MCF 10A (cell line): Measurements from ENCODE around the gene CCDC34. TPM values are rescaled to one million over a fixed set of nuclear protein-coding genes. Genes with fewer than 3 reads are reported as not detected.

ENCODE experiments used
- BruUV-seq: library from RNA; stranded (reverse); fragments of 400-500 nt; replicated peaks from 2 replicates; lab custom pipeline; 2021; lab: Mats Ljungman, UMichigan
- CTCF ChIA-PET: fragments of 300-600 bp; sonication (Branson Sonifier 250); formaldehyde crosslinking; extraction: SDS; loops from one replicate; lab custom pipeline; 2021; ENCODE audit warnings: antibody characterized with exemption, inconsistent platforms; lab: Yijun Ruan, JAX
- POLR2A ChIA-PET: fragments of 300-600, 350-650 bp; sonication (Branson Sonifier 250); formaldehyde crosslinking; extraction: SDS; loops from one replicate; lab custom pipeline; 2020; ENCODE audit warnings: antibody characterized with exemption, inconsistent platforms; lab: Yijun Ruan, JAX
- DNase-seq: peaks from one replicate; pipeline ENCODE4 v3.0.0-alpha.2; 2018; ENCODE audit not compliant: unreplicated experiment
- H3K27ac Mint-ChIP-seq: one replicate; pipeline ENCODE4 v1.8.0; 2022; ENCODE audit warnings: mild to moderate bottlenecking, low read depth, mixed read lengths; ENCODE audit not compliant: unreplicated experiment
- H3K27me3 Mint-ChIP-seq: one replicate; pipeline ENCODE4 v1.8.0; 2022; ENCODE audit warnings: mixed read lengths; ENCODE audit not compliant: insufficient read depth, unreplicated experiment
- H3K36me3 Mint-ChIP-seq: one replicate; pipeline ENCODE4 v1.8.0; 2022; ENCODE audit warnings: mild to moderate bottlenecking, moderate library complexity, mixed read lengths; ENCODE audit not compliant: insufficient read depth, unreplicated experiment
- H3K4me1 Mint-ChIP-seq: one replicate; pipeline ENCODE4 v1.8.0; 2022; ENCODE audit warnings: mixed read lengths; ENCODE audit not compliant: insufficient read depth, unreplicated experiment
- H3K4me3 Mint-ChIP-seq: one replicate; pipeline ENCODE4 v1.8.0; 2022; ENCODE audit warnings: mild to moderate bottlenecking, moderate library complexity, mixed read lengths; ENCODE audit not compliant: unreplicated experiment
- H3K9me3 Mint-ChIP-seq: one replicate; pipeline ENCODE4 v1.8.0; 2022; ENCODE audit warnings: mixed read lengths; ENCODE audit not compliant: unreplicated experiment
- CTCF ChIP-seq: fragments of 200-600 bp; IDR thresholded peaks from one replicate; pipeline ENCODE4 v1.8.0; 2022; ENCODE audit warnings: antibody characterized with exemption, mild to moderate bottlenecking; ENCODE audit not compliant: unreplicated experiment
- intact Hi-C: fragments of 100-400 bp; cut with micrococcal nuclease; formaldehyde crosslinking; loops from 2 replicates; pipeline ENCODE4 v1.14.1; 2022
- total RNA-seq: library from RNA; stranded (reverse); gene quantifications from 2 replicates; pipeline ENCODE4 v1.2.3, GENCODE V29; 2022

The CCDC34 gene
- total RNA-seq, 1 experiment from 2014 or later = 11.1 TPM

DNA sequence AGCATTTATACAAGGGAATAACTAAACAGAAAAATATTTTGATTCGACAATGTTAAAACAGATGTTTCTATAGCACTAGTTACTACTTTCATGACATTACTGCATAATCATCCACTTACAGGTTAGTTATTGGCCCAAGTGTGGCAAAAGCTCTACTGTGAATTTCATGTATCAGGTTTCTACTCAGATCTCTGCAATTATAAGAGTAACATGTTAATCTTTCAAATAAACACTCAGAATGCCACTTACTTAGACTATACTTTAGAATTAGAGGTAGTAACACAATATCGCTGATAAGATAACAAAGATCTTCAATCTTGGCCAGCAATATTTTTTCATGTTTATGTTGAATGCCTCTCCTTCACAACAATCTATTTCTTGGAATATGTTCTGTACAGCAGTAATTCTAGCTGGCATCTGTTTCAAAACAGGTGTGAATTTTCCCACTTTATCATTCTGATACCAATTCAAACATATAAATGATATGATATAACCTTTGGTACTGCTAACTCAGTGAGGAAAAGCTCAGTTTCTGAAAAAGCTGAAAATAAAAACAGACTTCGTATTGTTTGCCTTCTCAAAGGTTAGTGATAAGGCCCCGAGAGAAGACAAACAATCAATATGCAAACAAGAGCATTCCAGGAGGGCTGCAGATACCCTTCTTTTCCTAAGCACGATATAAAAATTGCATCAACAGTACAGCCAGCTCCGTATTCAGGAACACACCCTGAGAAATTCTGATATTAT is 11.0 kb upstream of the CCDC34 start:
- TF ChIP-seq CTCF = no peak
- H3K4me3 Mint-ChIP-seq = no peak overlapping the region
- H3K27ac Mint-ChIP-seq = no peak overlapping the region
- intact Hi-C loops = no loop called here
- H3K36me3 Mint-ChIP-seq = peaks cover 31% of the 10 kb centered on the region
- ChIA-PET POLR2A (interaction anchor here (0.5 to 1.0 kb wide), 4 partner anchors 9 to 662 kb away, joined by 3 to 5 read pairs (median 4); no protein-coding TSS in a partner anchor), CTCF (interaction anchor here (0.6 to 1.6 kb wide), 4 partner anchors 111 to 560 kb away, joined by 3 to 5 read pairs (median 4); no protein-coding TSS in a partner anchor)
- H3K9me3 Mint-ChIP-seq = no peaks in the 10 kb centered on the region
- DNase-seq = no peak
- no TSS peak for BruUV-seq
- H3K27me3 Mint-ChIP-seq = no peaks in the 10 kb centered on the region
- H3K4me1 Mint-ChIP-seq = no peaks in the 10 kb centered on the region

DNA sequence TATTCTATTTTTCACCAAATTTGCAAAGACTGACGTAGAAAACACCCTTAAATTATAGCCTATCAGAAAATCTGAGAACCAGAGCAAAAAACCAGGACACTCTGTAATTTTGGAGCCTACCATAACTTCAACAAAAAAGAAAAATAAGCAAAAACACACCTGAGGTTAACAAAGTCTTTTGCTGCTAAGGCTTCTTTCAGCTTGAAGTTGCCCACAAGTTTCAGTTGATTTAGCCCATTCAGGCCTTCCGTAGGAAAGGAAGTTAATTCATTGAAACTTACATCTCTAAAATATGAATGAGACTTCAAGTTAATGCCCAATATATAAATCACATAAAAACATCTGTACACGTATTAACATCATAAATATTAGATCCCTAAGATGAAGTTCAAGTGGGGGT is 10.4 kb upstream of the CCDC34 start:
- Mint-ChIP-seq H3K4me1 (no peaks in the 10 kb centered on the region), H3K36me3 (peaks cover 30% of the 10 kb centered on the region), H3K27ac (no peak overlapping the region), H3K4me3 (no peak overlapping the region), H3K27me3 (no peaks in the 10 kb centered on the region), H3K9me3 (no peaks in the 10 kb centered on the region)
- no TSS peak for BruUV-seq
- intact Hi-C loops = no loop called here
- POLR2A ChIA-PET = interaction anchor here (0.8 kb wide), 2 partner anchors 9 to 10 kb away, joined by 3 read pairs; no protein-coding TSS in a partner anchor
- CTCF ChIA-PET = interaction anchor here (1.6 kb wide), 1 partner anchor 112 kb away, joined by 5 read pairs; no protein-coding TSS in a partner anchor
- no peak for DNase-seq
- TF ChIP-seq CTCF = no peak

GRCh38 chr11:27372164-27372563 is 9.1 kb upstream of the CCDC34 start:
- CTCF ChIA-PET = interaction anchor here (2.1 kb wide), 1 partner anchor 113 kb away, joined by 7 read pairs; no protein-coding TSS in a partner anchor

More at GRCh38 chr11:27372164-27372563, 9.1 kb upstream of the CCDC34 start:
- TF ChIP-seq CTCF = no peak
- no TSS peak for BruUV-seq
- Mint-ChIP-seq H3K27ac (no peak overlapping the region), H3K4me1 (no peaks in the 10 kb centered on the region), H3K4me3 (no peak overlapping the region), H3K27me3 (no peaks in the 10 kb centered on the region), H3K9me3 (no peaks in the 10 kb centered on the region), H3K36me3 (peaks cover 24% of the 10 kb centered on the region)
- no peak for DNase-seq
- POLR2A ChIA-PET = no interaction called here
- intact Hi-C loops = no loop called here
